HEK293T (cell line): Measurements from ENCODE around the gene R3HDM1.
"Not testable (repeated sequence)": the region's sequence is repeated elsewhere in the genome, so short reads cannot be mapped to it uniquely, and the experiment has no call there.

ENCODE experiments used
- CTCF ChIA-PET: fragments of 350-600 bp; formaldehyde crosslinking; extraction: SDS; loops from one replicate; lab custom pipeline; 2021; ENCODE audit warnings: antibody characterized with exemption, inconsistent platforms; lab: Yijun Ruan, JAX
- POLR2A ChIA-PET: fragments of 350-600 bp; formaldehyde crosslinking; extraction: SDS; loops from one replicate; lab custom pipeline; 2020; ENCODE audit warnings: antibody characterized with exemption, inconsistent platforms; lab: Yijun Ruan, JAX
- DNase-seq: peaks from one replicate; pipeline ENCODE4 v3.0.0; 2012; ENCODE audit warnings: mixed read lengths; ENCODE audit errors: extremely low spot score
- ARNT ChIP-seq: fragments of 450-650 bp; IDR thresholded peaks from 2 replicates; pipeline ENCODE4 v1.6.1; 2017; ENCODE audit warnings: mild to moderate bottlenecking
- BHLHE40 ChIP-seq: fragments of 450-650 bp; IDR thresholded peaks from 2 replicates; pipeline ENCODE4 v1.6.1; 2016; ENCODE audit warnings: mild to moderate bottlenecking, moderate library complexity, borderline replicate concordance
- CTBP1 ChIP-seq: fragments of 450-650 bp; IDR thresholded peaks from 2 replicates; pipeline ENCODE4 v1.6.1; 2016; ENCODE audit warnings: borderline replicate concordance
- ELF4 ChIP-seq: fragments of 450-650 bp; IDR thresholded peaks from 2 replicates; pipeline ENCODE4 v1.6.1; 2017; ENCODE audit warnings: antibody characterized with exemption
- FOXA1 ChIP-seq: fragments of 450-650 bp; IDR thresholded peaks from 2 replicates; pipeline ENCODE4 v1.6.1; 2016; ENCODE audit warnings: mild to moderate bottlenecking
- FOXK2 ChIP-seq: fragments of 450-650 bp; IDR thresholded peaks from 2 replicates; pipeline ENCODE4 v1.6.1; 2016; ENCODE audit warnings: mild to moderate bottlenecking
- FOXM1 ChIP-seq: fragments of 450-650 bp; IDR thresholded peaks from 2 replicates; pipeline ENCODE4 v1.6.1; 2017; ENCODE audit warnings: mild to moderate bottlenecking, borderline replicate concordance
- HDGF ChIP-seq: fragments of 450-650 bp; IDR thresholded peaks from 2 replicates; pipeline ENCODE4 v1.6.1; 2017; ENCODE audit warnings: antibody characterized with exemption, borderline replicate concordance
- L3MBTL2 ChIP-seq: fragments of 450-650 bp; conservative IDR thresholded peaks from 2 replicates; pipeline ENCODE4 v1.6.1; 2016; ENCODE audit warnings: mild to moderate bottlenecking
- LEF1 ChIP-seq: fragments of 450-650 bp; IDR thresholded peaks from 2 replicates; pipeline ENCODE4 v1.6.1; 2017; ENCODE audit warnings: mild to moderate bottlenecking, borderline replicate concordance
- NFRKB ChIP-seq: fragments of 450-650 bp; IDR thresholded peaks from 2 replicates; pipeline ENCODE4 v1.6.1; 2016; ENCODE audit warnings: mild to moderate bottlenecking, moderate library complexity
- SP1 ChIP-seq: fragments of 450-650 bp; IDR thresholded peaks from 2 replicates; pipeline ENCODE4 v1.6.1; 2017
- SUZ12 ChIP-seq: fragments of 450-650 bp; IDR thresholded peaks from 2 replicates; pipeline ENCODE4 v1.6.1; 2016; ENCODE audit warnings: mild to moderate bottlenecking
- TARDBP ChIP-seq: fragments of 450-650 bp; IDR thresholded peaks from 2 replicates; pipeline ENCODE4 v1.6.1; 2016
- ZNF384 ChIP-seq: fragments of 450-650 bp; IDR thresholded peaks from 2 replicates; pipeline ENCODE4 v1.6.1; 2016
- TF ChIP-seq, protein P1 (sequence below): fragments of 450-650 bp; IDR thresholded peaks from 2 replicates; pipeline ENCODE4 v1.6.1; 2016

The R3HDM1 gene

DNA sequence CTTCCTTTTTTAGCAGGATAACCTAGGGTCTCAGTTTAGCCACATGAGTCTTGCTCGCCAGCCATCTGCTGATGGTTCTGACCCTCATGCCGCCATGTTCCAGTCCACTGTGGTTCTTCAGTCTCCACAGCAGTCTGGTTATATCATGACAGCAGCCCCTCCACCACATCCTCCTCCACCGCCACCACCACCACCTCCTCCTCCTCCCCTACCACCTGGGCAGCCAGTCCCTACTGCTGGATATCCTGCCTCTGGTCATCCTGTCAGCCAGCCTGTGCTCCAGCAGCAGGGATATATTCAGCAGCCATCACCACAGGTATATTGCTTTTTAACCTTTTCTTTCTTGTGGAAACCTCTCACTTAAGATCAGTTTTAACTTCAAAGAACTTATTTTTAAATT is 120.4 kb downstream of the R3HDM1 start:
- DNase-seq: no peak
- POLR2A ChIA-PET: no interaction called here
- CTCF ChIA-PET: interaction anchor here (0.6 kb wide), 1 partner anchor 14 kb away, joined by 3 read pairs; no protein-coding TSS in a partner anchor
- TF ChIP-seq SUZ12 (no peak), FOXK2 (no peak), CTBP1 (no peak), ARNT (no peak), LEF1 (no peak), TARDBP (no peak), BHLHE40 (no peak), SP1 (no peak), FOXM1 (no peak), HDGF (no peak), ELF4 (no peak)
- TF ChIP-seq, protein P1, sequence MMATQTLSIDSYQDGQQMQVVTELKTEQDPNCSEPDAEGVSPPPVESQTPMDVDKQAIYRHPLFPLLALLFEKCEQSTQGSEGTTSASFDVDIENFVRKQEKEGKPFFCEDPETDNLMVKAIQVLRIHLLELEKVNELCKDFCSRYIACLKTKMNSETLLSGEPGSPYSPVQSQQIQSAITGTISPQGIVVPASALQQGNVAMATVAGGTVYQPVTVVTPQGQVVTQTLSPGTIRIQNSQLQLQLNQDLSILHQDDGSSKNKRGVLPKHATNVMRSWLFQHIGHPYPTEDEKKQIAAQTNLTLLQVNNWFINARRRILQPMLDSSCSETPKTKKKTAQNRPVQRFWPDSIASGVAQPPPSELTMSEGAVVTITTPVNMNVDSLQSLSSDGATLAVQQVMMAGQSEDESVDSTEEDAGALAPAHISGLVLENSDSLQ: no peak

DNA sequence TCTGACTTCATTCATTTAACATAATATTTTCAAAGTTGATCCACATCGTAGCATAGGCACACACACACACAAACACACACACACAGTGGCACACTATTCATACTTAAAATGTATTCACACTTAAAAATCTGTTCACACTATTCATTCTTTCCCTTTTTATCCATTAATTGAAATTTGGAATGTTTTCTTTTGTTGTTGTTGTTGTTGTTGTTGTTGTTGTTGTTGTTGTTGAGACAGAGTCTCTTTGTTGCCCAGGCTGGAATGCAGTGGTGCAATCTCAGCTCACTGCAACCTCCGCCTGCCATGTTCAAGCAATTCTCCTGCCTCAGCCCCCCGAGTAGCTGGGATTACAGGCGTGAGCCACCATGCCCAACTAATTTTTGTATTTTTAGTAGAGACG is 123.0 kb downstream of the R3HDM1 start:
- CTCF ChIA-PET, DNase-seq, POLR2A ChIA-PET: not testable (repeated sequence)

DNA sequence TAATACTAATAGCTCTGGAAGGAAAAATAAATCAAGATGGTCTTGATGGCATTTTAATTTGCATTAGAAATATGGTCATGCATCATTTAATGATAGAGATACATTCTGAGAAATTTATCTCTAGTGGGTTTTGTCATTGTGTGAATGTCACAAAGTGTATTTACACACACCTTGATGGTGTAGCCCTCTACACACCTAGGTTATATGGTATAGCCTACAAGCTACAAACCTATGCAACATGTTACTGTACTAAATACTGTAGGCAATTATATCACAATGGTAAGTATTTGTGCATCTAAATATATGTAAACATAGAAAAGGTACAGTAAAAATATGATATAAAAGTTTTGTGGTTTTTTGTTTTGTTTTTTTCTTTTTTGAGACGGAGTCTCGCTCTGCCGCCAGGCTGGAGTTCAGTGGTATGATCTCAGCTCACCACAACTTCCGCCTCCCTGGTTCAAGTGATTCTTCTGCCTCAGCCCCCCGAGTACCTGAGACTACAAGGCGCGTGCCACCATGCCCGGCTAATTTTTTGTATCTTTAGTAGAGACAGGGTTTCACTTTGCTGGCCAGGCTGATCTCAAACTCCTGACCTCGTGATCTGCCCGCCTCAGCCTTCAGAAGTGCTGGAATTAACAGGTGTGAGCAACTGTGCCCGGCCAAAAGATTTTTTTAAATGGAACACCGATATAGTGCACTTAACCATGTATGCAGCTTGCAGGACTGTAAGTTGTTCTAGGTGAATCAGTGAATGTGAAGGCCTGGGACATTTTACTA is 126.7 kb downstream of the R3HDM1 start:
- DNase-seq: no peak
- ChIA-PET POLR2A (no interaction called here), CTCF (interaction anchor here (0.6 to 1.0 kb wide), 2 partner anchors 97 to 799 kb away, joined by 3 read pairs; no protein-coding TSS in a partner anchor)
- TF ChIP-seq, protein P1: no peak
- TF ChIP-seq SUZ12 (no peak), NFRKB (no peak), L3MBTL2 (no peak), ELF4 (no peak), CTBP1 (no peak), TARDBP (no peak), LEF1 (no peak), FOXK2 (no peak), ZNF384 (no peak), ARNT (no peak), HDGF (no peak)

DNA sequence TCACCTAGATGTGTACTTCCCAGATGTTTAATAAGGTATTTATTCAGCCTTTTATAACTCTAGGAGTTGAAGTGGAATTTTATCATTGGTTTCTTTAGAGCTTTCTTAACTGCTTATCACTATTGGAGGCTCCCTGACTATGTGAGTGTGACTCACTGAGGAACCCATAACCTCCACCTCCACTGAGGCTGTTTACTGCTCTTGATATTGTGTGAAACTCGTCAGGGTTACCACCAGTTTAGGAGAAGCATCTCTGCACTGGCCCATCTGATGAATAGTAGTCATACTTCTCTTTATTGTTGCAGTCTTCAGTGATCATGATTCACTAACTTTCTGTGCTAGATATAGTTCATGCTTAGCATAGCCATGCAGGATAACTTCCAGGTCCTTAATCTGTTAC is 130.8 kb downstream of the R3HDM1 start:
- POLR2A ChIA-PET: no interaction called here
- DNase-seq: no peak
- CTCF ChIA-PET: interaction anchor here (0.7 kb wide), 1 partner anchor 56 kb away, joined by 4 read pairs; no protein-coding TSS in a partner anchor
- TF ChIP-seq FOXM1: no peak
- no peak for TF ChIP-seq L3MBTL2
- TF ChIP-seq TARDBP: no peak
- TF ChIP-seq SUZ12: no peak
- no peak for TF ChIP-seq SP1
- TF ChIP-seq BHLHE40: no peak
- TF ChIP-seq NFRKB: no peak
- TF ChIP-seq ELF4: no peak
- TF ChIP-seq HDGF: no peak
- TF ChIP-seq ARNT: no peak
- TF ChIP-seq FOXA1: no peak
- TF ChIP-seq, protein P1: no peak
- no peak for TF ChIP-seq ZNF384
- TF ChIP-seq FOXK2: no peak
- TF ChIP-seq CTBP1: no peak
- no peak for TF ChIP-seq LEF1

DNA sequence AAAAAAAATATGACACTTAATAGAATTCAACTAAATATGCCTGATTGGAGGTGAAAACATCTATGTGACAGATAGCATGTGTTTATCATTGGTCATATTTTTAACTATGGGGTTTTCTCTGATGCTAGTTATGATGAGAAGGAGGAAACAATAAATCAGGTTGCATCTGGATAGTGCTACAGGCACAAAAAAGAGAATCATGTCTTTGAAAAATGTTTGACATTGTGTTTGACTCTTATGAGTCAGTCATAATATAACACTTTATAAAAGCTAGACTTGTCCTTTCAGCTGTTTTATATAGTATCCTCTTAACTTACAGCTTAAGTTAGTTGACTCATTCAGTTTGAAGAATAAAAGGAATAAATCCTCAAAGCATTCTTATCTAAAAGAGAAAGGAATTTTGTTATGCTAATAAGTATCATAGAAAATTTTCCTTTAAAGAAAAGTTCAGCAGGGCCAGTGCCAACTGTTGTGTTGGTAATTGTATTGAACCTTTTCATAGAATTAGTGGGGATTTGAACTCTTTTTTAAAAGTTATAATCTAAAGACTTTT is 131.9 kb downstream of the R3HDM1 start:
- DNase-seq: no peak
- POLR2A ChIA-PET: no interaction called here
- TF ChIP-seq FOXA1 (no peak), CTBP1 (no peak), TARDBP (no peak), ARNT (no peak), HDGF (no peak), ZNF384 (no peak)
- TF ChIP-seq, protein P1: no peak
- CTCF ChIA-PET: no interaction called here

DNA sequence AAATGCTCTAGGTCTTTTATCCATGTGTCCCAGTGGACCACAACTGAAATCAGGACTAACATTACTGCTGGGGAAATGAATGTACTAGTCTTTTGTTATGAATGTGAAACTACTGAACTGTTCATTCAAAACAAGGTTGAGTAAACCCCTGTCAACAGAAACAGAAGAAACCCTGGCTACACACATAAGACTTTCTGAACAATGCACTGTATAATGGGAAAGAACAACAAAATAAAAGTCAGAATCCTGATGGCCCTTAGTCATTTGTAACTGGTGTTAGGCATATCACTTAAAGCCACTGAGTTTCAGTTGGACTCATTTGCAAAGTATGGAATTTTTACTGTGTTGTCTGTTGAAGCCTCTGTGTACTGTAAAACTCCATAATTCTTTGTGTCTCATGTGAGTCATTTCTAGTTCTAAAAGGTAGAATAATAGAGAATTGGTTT is 133.4 kb downstream of the R3HDM1 start:
- ChIA-PET CTCF (no interaction called here), POLR2A (no interaction called here)
- no peak for DNase-seq

More for the DNA sequence above, 133.4 kb downstream of the R3HDM1 start:
- TF ChIP-seq HDGF: no peak
- TF ChIP-seq NFRKB: no peak
- no peak for TF ChIP-seq L3MBTL2
- no peak for TF ChIP-seq SUZ12
- TF ChIP-seq FOXM1: no peak
- TF ChIP-seq TARDBP: no peak
- no peak for TF ChIP-seq ARNT
- no peak for TF ChIP-seq SP1
- no peak for TF ChIP-seq ELF4
- TF ChIP-seq ZNF384: no peak
- no peak for TF ChIP-seq FOXA1
- no peak for TF ChIP-seq BHLHE40
- TF ChIP-seq FOXK2: no peak
- no peak for TF ChIP-seq LEF1
- TF ChIP-seq CTBP1: no peak
